IMR-90 (cell line): ENCODE data around the gene TRABD. TPM values are rescaled to one million over a fixed set of nuclear protein-coding genes. Genes with fewer than 3 reads are reported as not detected.
"Not testable (repeated sequence)": the region's sequence is repeated elsewhere in the genome, so short reads cannot be mapped to it uniquely, and the experiment has no call there.

Experiments
- ATAC-seq: fragments of 200-7000 bp; cut with Tn5 transposase; 2 replicates; pipeline ENCODE4 v1.9.1; 2020; ENCODE audit warnings: low read depth, mild to moderate bottlenecking, moderate library complexity
- BruUV-seq: library from RNA; stranded (reverse); fragments of 400-500 nt; replicated peaks from 2 replicates; lab custom pipeline; 2021; lab: Mats Ljungman, UMichigan
- CTCF ChIA-PET: fragments of 300-600 bp; formaldehyde crosslinking; extraction: SDS; loops from one replicate; lab custom pipeline; 2021; ENCODE audit warnings: antibody characterized with exemption; lab: Yijun Ruan, JAX
- POLR2A ChIA-PET: fragments of 300-600 bp; sonication (Branson Sonifier 250); formaldehyde crosslinking; loops from one replicate; lab custom pipeline; 2022; ENCODE audit warnings: antibody characterized with exemption; ENCODE audit not compliant: unreplicated experiment; lab: Charles Lee
- DNase-seq: peaks from one replicate; pipeline ENCODE4 v3.0.0; 2013
- H2AFZ ChIP-seq: replicated peaks from 2 replicates; pipeline ENCODE3; 2013; ENCODE audit warnings: low read length, mild to moderate bottlenecking; ENCODE audit not compliant: poor library complexity
- H2AK5ac ChIP-seq: 2 replicates; pipeline ENCODE4 v1.6.1; 2013; ENCODE audit warnings: low read depth, low read length, inconsistent platforms
- H2AK9ac ChIP-seq: replicated peaks from 2 replicates; pipeline ENCODE3; 2013; ENCODE audit warnings: mild to moderate bottlenecking, low read depth, low read length, moderate library complexity; ENCODE audit not compliant: poor library complexity
- H2BK120ac ChIP-seq: 2 replicates; pipeline ENCODE4 v1.6.1; 2013; ENCODE audit warnings: low read depth, low read length, inconsistent platforms
- H2BK15ac ChIP-seq: 3 replicates; pipeline ENCODE4 v1.6.1; 2013; ENCODE audit warnings: low read depth, low read length, inconsistent platforms
- H2BK20ac ChIP-seq: 2 replicates; pipeline ENCODE4 v1.6.1; 2013; ENCODE audit warnings: low read depth, mild to moderate bottlenecking, inconsistent platforms, low read length, moderate library complexity
- H2BK5ac ChIP-seq: 2 replicates; pipeline ENCODE4 v1.6.1; 2013; ENCODE audit warnings: mild to moderate bottlenecking, low read depth, low read length, inconsistent platforms; ENCODE audit not compliant: poor library complexity, severe bottlenecking
- H3K14ac ChIP-seq: replicated peaks from 2 replicates; pipeline ENCODE4 v1.6.1; 2013; ENCODE audit warnings: low read depth, low read length, inconsistent platforms
- H3K18ac ChIP-seq: 2 replicates; pipeline ENCODE4 v1.6.1; 2013; ENCODE audit warnings: low read depth, low read length, control low read depth
- H3K23ac ChIP-seq: 2 replicates; pipeline ENCODE4 v1.6.1; 2013; ENCODE audit warnings: low read depth, low read length, inconsistent platforms
- H3K27ac ChIP-seq: 2 replicates; pipeline ENCODE4 v1.5.1; 2013; ENCODE audit warnings: mild to moderate bottlenecking, control low read depth, low read length; ENCODE audit not compliant: insufficient read depth
- H3K27me3 ChIP-seq: 2 replicates; pipeline ENCODE4 v1.6.1; 2013; ENCODE audit warnings: low read length; ENCODE audit not compliant: control insufficient read depth, insufficient read depth
- H3K36me3 ChIP-seq: 2 replicates; pipeline ENCODE4 v1.6.1; 2013; ENCODE audit warnings: low read length, mixed read lengths; ENCODE audit not compliant: control insufficient read depth, insufficient read depth
- H3K4ac ChIP-seq: 2 replicates; pipeline ENCODE4 v1.6.1; 2013; ENCODE audit warnings: low read depth, low read length, inconsistent platforms
- H3K4me1 ChIP-seq: 2 replicates; pipeline ENCODE4 v1.6.1; 2013; ENCODE audit warnings: low read length, mixed read lengths; ENCODE audit not compliant: control insufficient read depth, insufficient read depth
- H3K4me2 ChIP-seq: 2 replicates; pipeline ENCODE4 v1.6.1; 2013; ENCODE audit warnings: low read depth, mild to moderate bottlenecking, control low read depth, low read length, moderate library complexity
- H3K4me3 ChIP-seq: 2 replicates; pipeline ENCODE4 v1.5.1; 2013; ENCODE audit warnings: low read depth, mild to moderate bottlenecking, control low read depth, low read length, moderate library complexity; ENCODE audit not compliant: insufficient read depth
- H3K56ac ChIP-seq: 2 replicates; pipeline ENCODE4 v1.6.1; 2013; ENCODE audit warnings: low read length, inconsistent platforms; ENCODE audit not compliant: insufficient read depth; ENCODE audit errors: extremely low read depth
- H3K79me1 ChIP-seq, 2 experiments: 2 replicates each; pipeline ENCODE4 v1.6.1; 2013; ENCODE audit warnings: low read length in 2 of 2, inconsistent platforms in 1 of 2, low read depth in 1 of 2
- H3K9ac ChIP-seq: 2 replicates; pipeline ENCODE4 v1.6.1; 2013; ENCODE audit warnings: low read depth, low read length, control low read depth
- H3K9me1 ChIP-seq: 2 replicates; pipeline ENCODE4 v1.6.1; 2013; ENCODE audit warnings: low read length, inconsistent platforms; ENCODE audit not compliant: insufficient read depth
- H3K9me3 ChIP-seq: 2 replicates; pipeline ENCODE4 v1.6.1; 2013; ENCODE audit warnings: low read length; ENCODE audit not compliant: control insufficient read depth, insufficient read depth
- H4K20me1 ChIP-seq: 2 replicates; pipeline ENCODE4 v1.6.1; 2013; ENCODE audit warnings: low read length, inconsistent platforms; ENCODE audit not compliant: insufficient read depth
- H4K5ac ChIP-seq: 2 replicates; pipeline ENCODE4 v1.6.1; 2013; ENCODE audit warnings: mild to moderate bottlenecking, low read depth, low read length, control low read depth
- H4K8ac ChIP-seq, 2 experiments: 2 replicates each; pipeline ENCODE4 v1.6.1; 2013; ENCODE audit warnings: low read depth in 2 of 2, low read length in 2 of 2, control low read depth in 1 of 2, inconsistent platforms in 1 of 2
- H4K91ac ChIP-seq: 2 replicates; pipeline ENCODE4 v1.6.1; 2013; ENCODE audit warnings: low read depth, low read length, inconsistent platforms; ENCODE audit not compliant: insufficient read depth
- RFX5 ChIP-seq: IDR thresholded peaks from 2 replicates; pipeline ENCODE4 v1.8.0; 2012; ENCODE audit warnings: low read depth, mild to moderate bottlenecking, low read length, moderate library complexity
- WGBS, 2 experiments: methylation state at CpG; one replicate each; pipeline versions ENCODE4 v1.1.5 to v1.1.7; 2013; ENCODE audit warnings: missing lambda C conversion rate in 2 of 2; ENCODE audit not compliant: insufficient read length in 1 of 2; ENCODE audit errors: extremely low coverage in 2 of 2; 5-methylcytosine and 5-hydroxymethylcytosine counted together
- dilution Hi-C: fragments of 300-500 bp; cut with HindIII; formaldehyde crosslinking; loops from one replicate; pipeline ENCODE4 v1.14.3; 2018; ENCODE audit warnings: low sequenced_read_pairs; ENCODE audit not compliant: unreplicated experiment
- in situ Hi-C: fragments of 300-500 bp; cut with MboI; formaldehyde crosslinking; loops from 3 replicates; pipeline ENCODE4 v1.14.3; 2019; ENCODE audit warnings: low sequenced_read_pairs, inconsistent platforms, mixed read lengths
- intact Hi-C: fragments of 100-400 bp; cut with micrococcal nuclease; formaldehyde crosslinking; loops from 2 replicates; pipeline ENCODE4 v1.10.0; 2022
- polyA plus RNA-seq, 3 experiments: library from polyadenylated mRNA; depleted of rRNA; stranded (reverse); fragments of >200 nt; gene quantifications; 2 replicates each; pipeline ENCODE4 v1.2.3, GENCODE V29; 2012; ENCODE audit warnings: low replicate concordance in 1 of 3
- total RNA-seq: library from RNA; depleted of rRNA; stranded (reverse); fragments of >200 nt; gene quantifications from 2 replicates; pipeline ENCODE4 v1.2.3, GENCODE V29; 2012

TRABD gene
- total and polyA plus RNA-seq, 2 of the 4 experiments (the other 2 are of a cell fraction) = 13.4 to 42.7 TPM

GRCh38 chr22:50167689-50168489, 17.8 kb upstream of the TRABD start (continued):
- TF ChIP-seq RFX5 = no peak

- H4K8ac ChIP-seq, dilution Hi-C loops, H2BK20ac ChIP-seq, H3K9me3 ChIP-seq, BruUV-seq, H2AK5ac ChIP-seq, H3K9ac ChIP-seq, H3K4me2 ChIP-seq, H3K23ac ChIP-seq, H3K4ac ChIP-seq, H4K5ac ChIP-seq, DNase-seq, H3K36me3 ChIP-seq, H3K4me3 ChIP-seq, H2AK9ac ChIP-seq, H4K91ac ChIP-seq, intact Hi-C loops, H3K27ac ChIP-seq, H3K9me1 ChIP-seq, H3K79me1 ChIP-seq, H3K18ac ChIP-seq, ATAC-seq, H4K20me1 ChIP-seq, POLR2A ChIA-PET, H2BK120ac ChIP-seq, H3K4me1 ChIP-seq, in situ Hi-C loops, H3K56ac ChIP-seq, H2BK15ac ChIP-seq, H3K14ac ChIP-seq, H2BK5ac ChIP-seq, CTCF ChIA-PET, H2AFZ ChIP-seq: not testable (repeated sequence)
- 60% methylated on average over 2 of the region's 5 CpGs; no CpG with 5 or more reads in 1 of the 2 experiments for WGBS, 2 experiments
- H3K27me3 ChIP-seq = peaks cover 27% of the 10 kb centered on the region
Measured at GRCh38 chr22:50168490-50169180, 17.1 kb upstream of the TRABD start.
